Measurements from ENCODE around the gene POLR2C. TPM values are rescaled to one million over a fixed set of nuclear protein-coding genes. Genes with fewer than 3 reads are reported as not detected.

The POLR2C gene
- total and polyA plus RNA-seq, 10 of the 15 experiments (the other 5 are each of a cell fraction or from before 2014, with no cell fraction given): 26.9 to 93.0 (median 57.8) TPM

DNA sequence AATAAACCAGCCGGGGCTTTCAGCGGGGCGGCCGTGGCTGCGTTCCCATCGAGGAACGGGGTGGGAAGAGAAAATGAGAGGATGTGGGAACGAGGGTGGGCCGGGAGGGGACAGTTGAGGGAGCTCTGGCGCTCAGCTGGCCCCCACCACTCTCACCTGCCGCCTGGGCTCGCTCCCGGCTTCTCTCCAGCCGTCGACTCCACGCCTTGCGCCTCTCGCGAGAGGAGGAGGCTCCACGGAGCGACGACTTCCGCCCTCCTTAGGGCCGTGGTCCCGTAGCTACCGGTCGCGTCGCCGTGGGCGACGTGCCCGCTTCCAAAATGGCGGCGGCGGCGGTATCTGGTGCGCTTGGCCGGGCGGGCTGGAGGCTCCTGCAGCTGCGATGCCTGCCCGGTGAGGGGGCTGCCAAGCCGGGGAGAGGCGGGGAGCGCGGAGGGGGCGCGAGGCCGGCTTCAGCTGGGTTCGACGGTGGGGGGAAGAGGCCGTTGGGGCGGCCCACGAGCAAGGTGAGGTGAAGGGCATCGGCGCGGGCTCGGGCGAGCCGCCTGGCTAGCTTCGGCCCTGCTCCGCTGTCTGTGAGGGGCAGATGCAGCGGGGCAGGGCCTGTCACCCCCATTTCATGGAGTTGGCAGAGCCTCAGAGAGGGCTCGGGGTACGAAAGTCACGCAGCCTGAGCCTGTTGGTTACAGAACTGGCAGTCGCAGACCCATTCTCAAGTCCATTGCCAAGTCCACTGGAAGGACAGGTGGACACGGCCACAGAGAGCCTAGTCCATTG, 15.1 kb upstream of the POLR2C start, which contains the start of the genes CIAPIN1 and COQ9 (continued):
- 0 out of 4 replicates have a peak, but pooled peaks of 1 of the 2 experiments have one; percentile 51 for TF ChIP-seq SRF (IDR thresholded peaks at IDR 0.05; ENCODE audit: low read depth in 2 of 2, low read length in 2 of 2)
- TF ChIP-seq YY1 (IDR thresholded peaks at IDR 0.05; ENCODE audit: low read depth, low read length): peak; percentile 99
- TF ChIP-seq, protein P1, sequence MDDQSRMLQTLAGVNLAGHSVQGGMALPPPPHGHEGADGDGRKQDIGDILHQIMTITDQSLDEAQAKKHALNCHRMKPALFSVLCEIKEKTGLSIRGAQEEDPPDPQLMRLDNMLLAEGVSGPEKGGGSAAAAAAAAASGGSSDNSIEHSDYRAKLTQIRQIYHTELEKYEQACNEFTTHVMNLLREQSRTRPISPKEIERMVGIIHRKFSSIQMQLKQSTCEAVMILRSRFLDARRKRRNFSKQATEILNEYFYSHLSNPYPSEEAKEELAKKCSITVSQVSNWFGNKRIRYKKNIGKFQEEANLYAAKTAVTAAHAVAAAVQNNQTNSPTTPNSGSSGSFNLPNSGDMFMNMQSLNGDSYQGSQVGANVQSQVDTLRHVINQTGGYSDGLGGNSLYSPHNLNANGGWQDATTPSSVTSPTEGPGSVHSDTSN (IDR thresholded peaks at IDR 0.05; ENCODE audit: insufficient replicate concordance, low read depth, low read length): no peak
- TF ChIP-seq, protein P2, sequence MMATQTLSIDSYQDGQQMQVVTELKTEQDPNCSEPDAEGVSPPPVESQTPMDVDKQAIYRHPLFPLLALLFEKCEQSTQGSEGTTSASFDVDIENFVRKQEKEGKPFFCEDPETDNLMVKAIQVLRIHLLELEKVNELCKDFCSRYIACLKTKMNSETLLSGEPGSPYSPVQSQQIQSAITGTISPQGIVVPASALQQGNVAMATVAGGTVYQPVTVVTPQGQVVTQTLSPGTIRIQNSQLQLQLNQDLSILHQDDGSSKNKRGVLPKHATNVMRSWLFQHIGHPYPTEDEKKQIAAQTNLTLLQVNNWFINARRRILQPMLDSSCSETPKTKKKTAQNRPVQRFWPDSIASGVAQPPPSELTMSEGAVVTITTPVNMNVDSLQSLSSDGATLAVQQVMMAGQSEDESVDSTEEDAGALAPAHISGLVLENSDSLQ (IDR thresholded peaks at IDR 0.05): peak; percentile 59
- TF ChIP-seq BMI1 (IDR thresholded peaks at IDR 0.05; ENCODE audit: borderline replicate concordance): peak; percentile 45; the same call in 1 of the 2 replicates
- TF ChIP-seq NR2F1 (conservative IDR thresholded peaks at IDR 0.05): 0 out of 2 replicates have a peak, but pooled peaks have one; percentile 19
- 0 out of 2 replicates have a peak, but pooled peaks have one; percentile 52 for TF ChIP-seq POLR2AphosphoS2 (IDR thresholded peaks at IDR 0.05; ENCODE audit: low read depth, low read length)
- TF ChIP-seq IKZF2 (IDR thresholded peaks at IDR 0.05): 0 out of 4 replicates have a peak, but pooled peaks of 1 of the 2 experiments have one; percentile 32
- peak; percentile 100 for TF ChIP-seq CHD2 (IDR thresholded peaks at IDR 0.05; ENCODE audit: borderline replicate concordance, low read depth, low read length)
- peak; percentile 53; the same call in 1 of the 2 replicates for TF ChIP-seq SPI1 (IDR thresholded peaks at IDR 0.05; ENCODE audit: borderline replicate concordance, insufficient read depth, low read depth, low read length)
- TF ChIP-seq ZNF622 (IDR thresholded peaks at IDR 0.05): no peak
- no peak for TF ChIP-seq KAT2A (conservative IDR thresholded peaks at IDR 0.05; ENCODE audit: control insufficient read depth, low read depth, low read length)
- TF ChIP-seq RELA (IDR thresholded peaks at IDR 0.05; ENCODE audit: borderline replicate concordance, partially characterized antibody): peak; percentile 55
- TF ChIP-seq ZNF217 (IDR thresholded peaks at IDR 0.05): no peak
- TF ChIP-seq, protein P3, sequence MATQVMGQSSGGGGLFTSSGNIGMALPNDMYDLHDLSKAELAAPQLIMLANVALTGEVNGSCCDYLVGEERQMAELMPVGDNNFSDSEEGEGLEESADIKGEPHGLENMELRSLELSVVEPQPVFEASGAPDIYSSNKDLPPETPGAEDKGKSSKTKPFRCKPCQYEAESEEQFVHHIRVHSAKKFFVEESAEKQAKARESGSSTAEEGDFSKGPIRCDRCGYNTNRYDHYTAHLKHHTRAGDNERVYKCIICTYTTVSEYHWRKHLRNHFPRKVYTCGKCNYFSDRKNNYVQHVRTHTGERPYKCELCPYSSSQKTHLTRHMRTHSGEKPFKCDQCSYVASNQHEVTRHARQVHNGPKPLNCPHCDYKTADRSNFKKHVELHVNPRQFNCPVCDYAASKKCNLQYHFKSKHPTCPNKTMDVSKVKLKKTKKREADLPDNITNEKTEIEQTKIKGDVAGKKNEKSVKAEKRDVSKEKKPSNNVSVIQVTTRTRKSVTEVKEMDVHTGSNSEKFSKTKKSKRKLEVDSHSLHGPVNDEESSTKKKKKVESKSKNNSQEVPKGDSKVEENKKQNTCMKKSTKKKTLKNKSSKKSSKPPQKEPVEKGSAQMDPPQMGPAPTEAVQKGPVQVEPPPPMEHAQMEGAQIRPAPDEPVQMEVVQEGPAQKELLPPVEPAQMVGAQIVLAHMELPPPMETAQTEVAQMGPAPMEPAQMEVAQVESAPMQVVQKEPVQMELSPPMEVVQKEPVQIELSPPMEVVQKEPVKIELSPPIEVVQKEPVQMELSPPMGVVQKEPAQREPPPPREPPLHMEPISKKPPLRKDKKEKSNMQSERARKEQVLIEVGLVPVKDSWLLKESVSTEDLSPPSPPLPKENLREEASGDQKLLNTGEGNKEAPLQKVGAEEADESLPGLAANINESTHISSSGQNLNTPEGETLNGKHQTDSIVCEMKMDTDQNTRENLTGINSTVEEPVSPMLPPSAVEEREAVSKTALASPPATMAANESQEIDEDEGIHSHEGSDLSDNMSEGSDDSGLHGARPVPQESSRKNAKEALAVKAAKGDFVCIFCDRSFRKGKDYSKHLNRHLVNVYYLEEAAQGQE (IDR thresholded peaks at IDR 0.05; ENCODE audit: low read depth, low read length): 0 out of 2 replicates have a peak, but pooled peaks have one; percentile 17
- TF ChIP-seq, protein P4, sequence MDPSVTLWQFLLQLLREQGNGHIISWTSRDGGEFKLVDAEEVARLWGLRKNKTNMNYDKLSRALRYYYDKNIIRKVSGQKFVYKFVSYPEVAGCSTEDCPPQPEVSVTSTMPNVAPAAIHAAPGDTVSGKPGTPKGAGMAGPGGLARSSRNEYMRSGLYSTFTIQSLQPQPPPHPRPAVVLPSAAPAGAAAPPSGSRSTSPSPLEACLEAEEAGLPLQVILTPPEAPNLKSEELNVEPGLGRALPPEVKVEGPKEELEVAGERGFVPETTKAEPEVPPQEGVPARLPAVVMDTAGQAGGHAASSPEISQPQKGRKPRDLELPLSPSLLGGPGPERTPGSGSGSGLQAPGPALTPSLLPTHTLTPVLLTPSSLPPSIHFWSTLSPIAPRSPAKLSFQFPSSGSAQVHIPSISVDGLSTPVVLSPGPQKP (IDR thresholded peaks at IDR 0.05; ENCODE audit: low read depth, low read length): peak; percentile 62; the same call in 1 of the 2 replicates
- TF ChIP-seq ATF7 (IDR thresholded peaks at IDR 0.05; ENCODE audit: low read depth): no peak
- 0 out of 2 replicates have a peak, but pooled peaks have one; percentile 37 for TF ChIP-seq PAX5 (IDR thresholded peaks at IDR 0.05; ENCODE audit: borderline replicate concordance, low read depth, low read length)
- peak; percentile 65 to 91; a peak in 2 of 3 replicates for TF ChIP-seq EGR1 (IDR thresholded peaks at IDR 0.05; ENCODE audit: borderline replicate concordance in 1 of 2, low read depth in 2 of 2, low read length in 2 of 2)
- no peak for TF ChIP-seq STAT3 (IDR thresholded peaks at IDR 0.05; ENCODE audit: low read depth, low read length)
